Measurements from ENCODE around the gene CPAMD8.

GRCh38 chr19:16988661-16989060 lies 37.9 kb downstream of the CPAMD8 start:
- TF ChIP-seq CTCF (IDR thresholded peaks at IDR 0.05) (no peak), POLR2A (IDR thresholded peaks at IDR 0.05) (no peak)

All from right lobe of liver (tissue), 4 donors.